ENCODE data around the gene ARVCF.

Gene ARVCF

GRCh38 chr22:19986410-19987341 is 29.9 kb downstream of the ARVCF start:
- peak; percentile 96 for DNase-seq (ENCODE audit: low spot score)

- DNase-seq (ENCODE audit: low spot score): no peak
These were observed 30.6 kb downstream of the ARVCF start for GRCh38 chr22:19986011-19986409.

- DNase-seq (ENCODE audit: low spot score): no peak
These were observed 31.5 kb downstream of the ARVCF start for GRCh38 chr22:19984851-19985811.

- no peak for DNase-seq (ENCODE audit: low spot score)
These were observed 32.3 kb downstream of the ARVCF start for GRCh38 chr22:19984201-19984753.

- no peak for DNase-seq (ENCODE audit: low spot score)
These were observed 32.9 kb downstream of the ARVCF start for GRCh38 chr22:19983741-19984140.

- DNase-seq (ENCODE audit: low spot score): no peak
These were observed 33.5 kb downstream of the ARVCF start for GRCh38 chr22:19982991-19983578.

- DNase-seq (ENCODE audit: low spot score): no peak
These were observed 34.4 kb downstream of the ARVCF start for GRCh38 chr22:19981961-19982920.

GRCh38 chr22:19981171-19981960 is 35.3 kb downstream of the ARVCF start:
- no peak for DNase-seq (ENCODE audit: low spot score)

- DNase-seq (ENCODE audit: low spot score): no peak
These were observed 35.9 kb downstream of the ARVCF start for GRCh38 chr22:19980766-19981165.

- no peak for DNase-seq (ENCODE audit: low spot score)
These were observed 36.7 kb downstream of the ARVCF start for GRCh38 chr22:19979712-19980493.

- DNase-seq (ENCODE audit: low spot score): no peak
These were observed 37.9 kb downstream of the ARVCF start for GRCh38 chr22:19978748-19979147.

- DNase-seq (ENCODE audit: low spot score): no peak
These were observed 39.1 kb downstream of the ARVCF start for GRCh38 chr22:19977296-19978243.

- DNase-seq (ENCODE audit: low spot score): no peak
These were observed 40.0 kb downstream of the ARVCF start for GRCh38 chr22:19976671-19977070.

- DNase-seq (ENCODE audit: low spot score): no peak
These were observed 41.0 kb downstream of the ARVCF start for GRCh38 chr22:19975707-19976035.

- DNase-seq (ENCODE audit: low spot score): no peak
These were observed 41.5 kb downstream of the ARVCF start for GRCh38 chr22:19974935-19975706.

- peak; percentile 92 for DNase-seq (ENCODE audit: low spot score)
These were observed 42.3 kb downstream of the ARVCF start for GRCh38 chr22:19974268-19974861.
